ENCODE data around the gene CAPZA2.
A peak's percentile ranks its signal among the peaks of the same experiment; 100 is the strongest.
"Not testable (repeated sequence)": the region's sequence is repeated elsewhere in the genome, so short reads cannot be mapped to it uniquely, and the experiment has no call there.

CAPZA2 gene

GRCh38 chr7:116912269-116912909 lies 50.0 kb downstream of the CAPZA2 start:
- H3K4me3 Mint-ChIP-seq: no peak overlapping the region
- DNase-seq: no peak
- H3K27ac Mint-ChIP-seq: no peak overlapping the region
- H3K36me3 Mint-ChIP-seq: peaks cover 48 to 58% of the 10 kb centered on the region in 2 donors
- no peak for ATAC-seq (replicated peaks)
- H3K9me3 Mint-ChIP-seq: no peaks in the 10 kb centered on the region
- H3K4me1 Mint-ChIP-seq: peaks cover 0 to 5% of the 10 kb centered on the region in 2 donors
- H3K27me3 Mint-ChIP-seq: no peaks in the 10 kb centered on the region

DNA sequence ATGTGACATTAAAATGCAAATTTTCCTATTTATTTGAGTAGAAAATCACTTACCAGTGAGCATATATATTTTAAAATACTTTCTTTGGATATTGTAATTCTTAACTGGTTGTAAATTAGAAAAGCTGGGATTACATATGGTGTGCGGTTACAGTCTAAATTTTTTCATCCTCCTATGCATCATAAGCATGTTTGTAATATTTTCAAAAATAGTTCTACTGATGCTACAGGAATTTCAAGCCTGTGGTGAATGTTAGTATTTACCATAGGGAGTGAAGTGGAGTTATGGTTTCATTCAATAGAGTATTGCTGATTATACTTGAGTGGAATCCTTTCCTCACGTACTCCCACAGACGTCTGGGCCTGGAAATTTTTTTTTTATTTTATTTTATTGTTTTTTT lies 56.3 kb downstream of the CAPZA2 start:
- H3K27me3 Mint-ChIP-seq: no peaks in the 10 kb centered on the region
- H3K9me3 Mint-ChIP-seq: no peaks in the 10 kb centered on the region
- no peaks in the 10 kb centered on the region for H3K4me1 Mint-ChIP-seq
- H3K4me3 Mint-ChIP-seq: no peak overlapping the region
- ATAC-seq (replicated peaks) (no peak), DNase-seq (no peak)
- peaks cover 39 to 46% of the 10 kb centered on the region in 2 donors for H3K36me3 Mint-ChIP-seq
- H3K27ac Mint-ChIP-seq: no peak overlapping the region

DNA sequence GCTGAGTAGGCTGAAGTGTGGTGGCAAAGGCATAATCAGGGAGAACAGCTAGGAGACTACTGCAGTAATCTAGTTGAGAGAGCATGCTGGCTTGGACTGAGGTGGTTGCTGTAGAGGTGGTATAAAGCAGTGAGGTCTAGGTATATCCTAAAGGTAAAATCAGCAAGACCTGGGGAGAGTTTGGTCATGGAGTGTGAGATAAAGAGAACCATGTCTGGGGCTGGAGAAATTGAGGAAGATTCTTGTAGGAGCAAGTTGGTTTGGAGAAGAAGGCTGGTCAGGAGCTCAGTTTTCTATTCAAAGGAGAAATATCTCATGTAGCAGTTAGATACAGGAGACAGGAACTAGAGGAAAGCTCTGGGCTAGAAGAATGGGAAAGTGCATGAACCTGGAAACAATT lies 58.0 kb downstream of the CAPZA2 start:
- Mint-ChIP-seq H3K27ac (no peak overlapping the region), H3K36me3 (peaks cover 32 to 36% of the 10 kb centered on the region in 2 donors), H3K9me3 (no peaks in the 10 kb centered on the region), H3K4me3 (no peak overlapping the region), H3K4me1 (no peaks in the 10 kb centered on the region), H3K27me3 (no peaks in the 10 kb centered on the region)
- DNase-seq (no peak), ATAC-seq (replicated peaks) (no peak)

GRCh38 chr7:116922545-116922944 lies 60.2 kb downstream of the CAPZA2 start:
- H3K4me1 Mint-ChIP-seq: no peaks in the 10 kb centered on the region
- no peak overlapping the region for H3K27ac Mint-ChIP-seq
- DNase-seq: no peak
- H3K27me3 Mint-ChIP-seq: no peaks in the 10 kb centered on the region
- H3K9me3 Mint-ChIP-seq: no peaks in the 10 kb centered on the region
- ATAC-seq (replicated peaks): no peak
- H3K4me3 Mint-ChIP-seq: no peak overlapping the region
- H3K36me3 Mint-ChIP-seq: peaks cover 24 to 29% of the 10 kb centered on the region in 2 donors

DNA sequence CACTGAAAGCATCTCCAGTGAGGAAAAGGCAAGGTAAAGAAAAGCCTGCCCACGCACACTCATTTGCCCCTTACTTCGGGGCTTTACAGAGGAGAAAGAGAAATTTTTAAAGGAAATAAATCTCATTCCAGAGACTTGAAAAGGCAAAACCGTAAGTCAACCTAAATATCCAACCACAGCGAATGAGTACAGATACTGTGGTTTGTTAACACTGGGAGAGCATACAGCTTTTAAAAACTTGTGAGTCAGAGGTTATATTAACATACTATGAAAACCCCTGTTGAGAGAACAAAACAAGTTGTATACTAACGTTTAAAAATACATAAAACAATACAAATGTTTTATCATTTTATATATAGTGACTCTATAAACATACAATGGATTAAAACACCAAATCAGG lies 62.4 kb downstream of the CAPZA2 start:
- H3K36me3 Mint-ChIP-seq: peaks cover 17 to 21% of the 10 kb centered on the region in 2 donors
- ATAC-seq (replicated peaks) (no peak), DNase-seq (no peak)
- no peaks in the 10 kb centered on the region for H3K27me3 Mint-ChIP-seq
- no peaks in the 10 kb centered on the region for H3K4me1 Mint-ChIP-seq
- no peak overlapping the region for H3K27ac Mint-ChIP-seq
- H3K4me3 Mint-ChIP-seq: no peak overlapping the region
- no peaks in the 10 kb centered on the region for H3K9me3 Mint-ChIP-seq

DNA sequence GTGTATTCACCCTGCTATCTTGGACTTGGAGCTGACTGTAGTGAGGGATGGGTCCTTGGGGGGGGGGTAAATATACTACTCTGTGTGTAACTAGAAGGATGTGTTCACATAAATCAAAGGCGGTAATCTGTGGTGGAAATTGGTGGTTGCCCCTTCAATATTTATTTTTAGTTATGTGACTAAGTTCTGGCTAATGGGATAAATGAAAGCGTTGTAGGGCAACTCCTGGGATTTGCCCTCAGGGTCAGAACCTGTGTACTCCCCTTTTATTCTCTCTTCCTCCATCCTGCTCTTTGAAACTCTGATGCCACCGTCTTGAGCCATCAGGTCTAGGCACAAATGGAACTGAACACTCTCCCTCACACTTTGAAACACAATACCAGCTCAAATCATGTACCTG lies 66.6 kb downstream of the CAPZA2 start:
- Mint-ChIP-seq H3K4me1 (peaks cover 3 to 7% of the 10 kb centered on the region in 2 donors), H3K36me3 (no peaks in the 10 kb centered on the region), H3K9me3 (no peaks in the 10 kb centered on the region), H3K4me3 (no peak overlapping the region), H3K27ac (no peak overlapping the region), H3K27me3 (peaks cover 6 to 9% of the 10 kb centered on the region in 2 donors)
- no peak for DNase-seq
- ATAC-seq (replicated peaks): no peak

DNA sequence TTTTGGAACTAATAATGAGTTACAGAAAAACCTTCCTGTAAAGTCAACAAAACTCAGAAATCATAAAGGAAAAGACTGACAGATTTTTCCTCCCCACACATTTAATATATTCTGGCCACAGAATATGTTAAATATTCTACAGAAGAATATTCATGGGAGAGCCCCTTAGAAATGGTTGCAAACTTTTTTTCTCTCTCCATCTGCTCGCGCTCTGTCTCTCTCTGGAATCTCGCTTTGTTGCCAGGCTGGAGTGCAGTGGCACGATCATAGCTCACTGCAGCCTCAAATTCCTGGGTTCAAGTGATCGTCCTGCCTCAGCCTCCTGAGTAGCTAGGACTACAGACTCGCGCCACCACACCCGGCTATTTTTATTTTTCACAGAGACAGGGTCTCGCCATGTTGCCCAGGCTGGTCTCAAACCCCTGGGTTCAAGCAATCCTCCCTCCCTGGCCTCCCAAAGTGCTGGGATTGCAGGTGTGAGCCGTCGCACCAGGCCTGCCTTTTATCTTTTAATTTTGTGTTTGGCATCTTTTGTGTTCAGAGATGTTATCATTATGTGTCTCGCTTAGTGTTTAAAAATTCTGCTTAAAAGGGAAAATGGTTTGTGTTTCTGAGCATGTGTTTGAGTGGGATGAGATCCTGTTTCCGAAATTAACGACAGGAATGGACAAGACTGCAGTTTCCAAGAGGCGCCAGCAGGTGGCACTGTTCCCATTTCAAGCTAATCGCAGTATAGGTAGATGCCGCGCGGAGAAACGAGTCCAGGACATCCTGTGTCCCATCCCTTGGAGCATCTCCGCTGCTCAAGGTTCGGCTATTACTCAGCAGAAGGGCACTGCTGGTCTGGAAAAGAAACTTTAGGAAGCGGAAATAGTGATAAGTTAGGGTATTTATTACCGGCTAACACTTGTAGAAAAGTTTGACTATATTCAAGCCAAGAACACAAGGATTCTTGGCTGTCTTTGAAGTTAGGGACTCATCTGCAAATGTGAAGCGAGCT lies 67.8 kb downstream of the CAPZA2 start:
- peak; percentile 38 for DNase-seq

DNA sequence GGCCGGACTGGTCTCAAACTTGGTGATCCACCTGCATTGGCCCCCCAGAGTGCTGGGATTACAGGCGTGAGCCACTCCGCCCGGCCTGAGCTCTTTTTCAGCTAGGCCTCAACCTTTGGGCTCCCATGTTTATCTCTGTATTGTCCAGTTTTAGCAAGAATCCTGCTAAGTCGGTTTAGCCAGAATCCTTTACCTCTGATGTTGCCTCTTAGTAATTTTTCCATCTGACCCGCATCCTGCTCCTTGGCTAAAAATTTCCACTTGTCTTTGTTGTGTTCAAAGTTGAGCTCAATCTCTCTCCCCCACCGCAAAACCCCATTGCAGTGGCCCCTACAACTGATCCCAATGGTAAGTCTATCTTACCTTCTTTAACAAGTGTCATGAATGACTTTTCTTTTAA lies 70.2 kb downstream of the CAPZA2 start:
- Mint-ChIP-seq H3K36me3 (no peaks in the 10 kb centered on the region), H3K4me1 (peaks cover 3 to 7% of the 10 kb centered on the region in 2 donors), H3K27me3 (peaks cover 15 to 20% of the 10 kb centered on the region in 2 donors), H3K27ac (no peak overlapping the region), H3K4me3 (no peak overlapping the region), H3K9me3 (no peaks in the 10 kb centered on the region)
- no peak for DNase-seq
- no peak for ATAC-seq (replicated peaks)

More for the DNA sequence above, 67.8 kb downstream of the CAPZA2 start:
- Mint-ChIP-seq H3K9me3 (no peaks in the 10 kb centered on the region), H3K27ac (peak overlapping the region; percentile 27), H3K36me3 (no peaks in the 10 kb centered on the region), H3K4me3 (no peak overlapping the region), H3K27me3 (peaks cover 12 to 14% of the 10 kb centered on the region in 2 donors), H3K4me1 (peaks cover 3 to 7% of the 10 kb centered on the region in 2 donors)
- ATAC-seq (replicated peaks): peak; percentile 75 to 86

GRCh38 chr7:116933465-116933864 lies 71.1 kb downstream of the CAPZA2 start:
- DNase-seq: no peak
- H3K36me3 Mint-ChIP-seq: no peaks in the 10 kb centered on the region
- peaks cover 20% of the 10 kb centered on the region in 2 donors for H3K27me3 Mint-ChIP-seq
- no peaks in the 10 kb centered on the region for H3K9me3 Mint-ChIP-seq
- no peak for ATAC-seq (replicated peaks)
- H3K27ac Mint-ChIP-seq: no peak overlapping the region
- H3K4me3 Mint-ChIP-seq: no peak overlapping the region
- peaks cover 3 to 7% of the 10 kb centered on the region in 2 donors for H3K4me1 Mint-ChIP-seq

GRCh38 chr7:116934580-116934979 lies 72.2 kb downstream of the CAPZA2 start:
- H3K27ac Mint-ChIP-seq: no peak overlapping the region
- no peak for ATAC-seq (replicated peaks)
- H3K9me3 Mint-ChIP-seq: no peaks in the 10 kb centered on the region
- peaks cover 3 to 7% of the 10 kb centered on the region in 2 donors for H3K4me1 Mint-ChIP-seq
- DNase-seq: no peak
- H3K36me3 Mint-ChIP-seq: no peaks in the 10 kb centered on the region
- peaks cover 20 to 24% of the 10 kb centered on the region in 2 donors for H3K27me3 Mint-ChIP-seq
- no peak overlapping the region for H3K4me3 Mint-ChIP-seq

GRCh38 chr7:116936844-116937243 lies 74.5 kb downstream of the CAPZA2 start:
- peaks cover 11 to 18% of the 10 kb centered on the region in 2 donors for H3K27me3 Mint-ChIP-seq
- H3K4me3 Mint-ChIP-seq; H3K4me1 Mint-ChIP-seq; H3K27ac Mint-ChIP-seq; H3K9me3 Mint-ChIP-seq; H3K36me3 Mint-ChIP-seq; ATAC-seq (replicated peaks); DNase-seq: not testable (repeated sequence)

DNA sequence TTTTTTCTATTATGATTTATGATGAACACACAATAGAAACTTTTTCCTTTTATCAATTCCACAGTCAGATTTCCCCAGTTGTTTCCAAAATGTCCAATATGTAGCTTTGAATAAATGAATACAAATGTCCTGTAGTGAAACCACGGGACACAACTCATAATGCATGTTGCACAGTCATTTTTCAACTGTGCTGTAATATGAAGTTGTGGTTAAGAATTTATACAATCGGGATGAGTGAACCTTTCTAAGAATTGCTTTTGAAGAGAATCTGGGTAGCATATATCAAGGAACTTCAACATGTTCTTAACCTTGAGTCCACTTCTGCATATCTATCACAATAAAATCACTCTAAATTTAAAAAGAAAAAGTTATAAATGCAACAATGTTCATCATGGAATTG lies 76.3 kb downstream of the CAPZA2 start:
- Mint-ChIP-seq H3K27me3 (peaks cover 11 to 18% of the 10 kb centered on the region in 2 donors), H3K4me1 (no peaks in the 10 kb centered on the region), H3K4me3 (no peak overlapping the region), H3K36me3 (no peaks in the 10 kb centered on the region), H3K27ac (no peak overlapping the region), H3K9me3 (no peaks in the 10 kb centered on the region)
- no peak for ATAC-seq (replicated peaks)
- no peak for DNase-seq

GRCh38 chr7:116940689-116941370 lies 78.4 kb downstream of the CAPZA2 start:
- Mint-ChIP-seq H3K9me3 (no peaks in the 10 kb centered on the region), H3K4me1 (no peaks in the 10 kb centered on the region), H3K27me3 (peaks cover 6 to 13% of the 10 kb centered on the region in 2 donors), H3K36me3 (no peaks in the 10 kb centered on the region), H3K27ac (no peak overlapping the region), H3K4me3 (no peak overlapping the region)
- no peak for DNase-seq
- no peak for ATAC-seq (replicated peaks)

DNA sequence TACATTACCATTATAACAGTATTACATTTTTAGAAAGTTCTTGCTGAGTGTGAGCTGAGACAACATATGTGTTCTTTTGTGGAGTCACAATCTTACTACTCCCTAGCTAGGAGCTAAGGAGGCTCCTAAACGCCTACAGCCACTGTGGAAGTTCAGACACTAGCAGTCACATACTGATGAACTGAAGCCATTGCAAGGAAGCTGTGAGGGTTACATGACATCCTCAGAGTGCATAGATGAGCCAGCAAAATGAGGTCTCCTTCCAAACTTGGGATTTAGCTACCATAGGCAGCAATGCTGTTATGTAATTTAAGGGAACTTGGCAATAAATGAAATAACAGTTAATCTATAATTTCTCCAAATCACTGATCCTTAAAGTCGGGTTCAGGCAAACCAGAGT lies 80.1 kb downstream of the CAPZA2 start:
- ATAC-seq (replicated peaks) (no peak), DNase-seq (no peak)
- Mint-ChIP-seq H3K4me1 (no peaks in the 10 kb centered on the region), H3K36me3 (no peaks in the 10 kb centered on the region), H3K4me3 (no peak overlapping the region), H3K27me3 (peaks cover 0 to 9% of the 10 kb centered on the region in 2 donors), H3K9me3 (no peaks in the 10 kb centered on the region), H3K27ac (no peak overlapping the region)

Measured in stimulated activated naive B cell treated with anti-CD40 and anti-IgM and Interleukin-4, amounts not matched to agents 10 μg/mL and 1 μg/mL and 100 μg/mL, for 72 hours (primary cell).